Measurements from ENCODE around the gene NCAPG2. TPM values are rescaled to one million over a fixed set of nuclear protein-coding genes. Genes with fewer than 3 reads are reported as not detected.
"Not testable (repeated sequence)": the region's sequence is repeated elsewhere in the genome, so short reads cannot be mapped to it uniquely, and the experiment has no call there.

The NCAPG2 gene
- total RNA-seq, 1 donor from 2014 or later = 11.7 TPM

- DNase-seq (ENCODE audit: low spot score) (no peak), ATAC-seq (no peak)
- intact Hi-C loops (cut with DNase I) = no loop called here
Observed at GRCh38 chr7:158689488-158689887, 15.1 kb downstream of the NCAPG2 start.

GRCh38 chr7:158687406-158687805 is 17.2 kb downstream of the NCAPG2 start:
- no peak for ATAC-seq
- intact Hi-C loops (cut with DNase I) = no loop called here
- no peak for DNase-seq (ENCODE audit: low spot score)

- intact Hi-C loops (cut with DNase I) = no loop called here
- DNase-seq (ENCODE audit: low spot score) = no peak
- ATAC-seq = no peak
Observed at GRCh38 chr7:158685693-158686092, 18.9 kb downstream of the NCAPG2 start.

- ATAC-seq (no peak), DNase-seq (ENCODE audit: low spot score) (no peak)
- intact Hi-C loops (cut with DNase I) = no loop called here
Observed at GRCh38 chr7:158684329-158684728, 20.3 kb downstream of the NCAPG2 start.

GRCh38 chr7:158683541-158683940 is 21.1 kb downstream of the NCAPG2 start:
- intact Hi-C loops (cut with DNase I) = no loop called here
- no peak for ATAC-seq
- no peak for DNase-seq (ENCODE audit: low spot score)

- ATAC-seq (no peak), DNase-seq (ENCODE audit: low spot score) (no peak)
Observed at GRCh38 chr7:158682456-158682855, 22.1 kb downstream of the NCAPG2 start.

GRCh38 chr7:158680754-158681153 is 23.9 kb downstream of the NCAPG2 start:
- intact Hi-C loops (cut with DNase I) = no loop called here
- ATAC-seq (no peak), DNase-seq (ENCODE audit: low spot score) (no peak)

More at GRCh38 chr7:158682456-158682855, 22.1 kb downstream of the NCAPG2 start:
- intact Hi-C loops (cut with DNase I) = no loop called here

- ATAC-seq (no peak), DNase-seq (ENCODE audit: low spot score) (no peak)
- intact Hi-C loops (cut with DNase I) = no loop called here
Observed at GRCh38 chr7:158676906-158677305, 27.7 kb downstream of the NCAPG2 start.

GRCh38 chr7:158676171-158676840 is 28.3 kb downstream of the NCAPG2 start:
- DNase-seq (ENCODE audit: low spot score) = no peak
- no peak for ATAC-seq
- intact Hi-C loops (cut with DNase I) = no loop called here

GRCh38 chr7:158672975-158673374 is 31.6 kb downstream of the NCAPG2 start:
- no peak for ATAC-seq
- intact Hi-C loops (cut with DNase I) = no loop called here
- no peak for DNase-seq (ENCODE audit: low spot score)

GRCh38 chr7:158668086-158668485 is 36.5 kb downstream of the NCAPG2 start:
- intact Hi-C loops (cut with DNase I); DNase-seq (ENCODE audit: low spot score); ATAC-seq: not testable (repeated sequence)

- ATAC-seq; intact Hi-C loops (cut with DNase I); DNase-seq (ENCODE audit: low spot score): not testable (repeated sequence)
Observed at GRCh38 chr7:158666966-158667678, 37.5 kb downstream of the NCAPG2 start.

- no peak for DNase-seq (ENCODE audit: low spot score)
- intact Hi-C loops (cut with DNase I) = no loop called here
- ATAC-seq = no peak
Observed at GRCh38 chr7:158666401-158666800, 38.2 kb downstream of the NCAPG2 start.

- no peak for ATAC-seq
- intact Hi-C loops (cut with DNase I) = no loop called here
Observed at GRCh38 chr7:158664406-158664805, 40.2 kb downstream of the NCAPG2 start.

GRCh38 chr7:158663428-158663741 is 41.2 kb downstream of the NCAPG2 start:
- ATAC-seq (no peak), DNase-seq (ENCODE audit: low spot score) (no peak)
- intact Hi-C loops (cut with DNase I) = no loop called here

More at GRCh38 chr7:158664406-158664805, 40.2 kb downstream of the NCAPG2 start:
- DNase-seq (ENCODE audit: low spot score) = no peak

GRCh38 chr7:158662610-158663427 is 41.8 kb downstream of the NCAPG2 start:
- DNase-seq (ENCODE audit: low spot score) = no peak
- intact Hi-C loops (cut with DNase I) = no loop called here
- no peak for ATAC-seq

GRCh38 chr7:158658475-158658874 is 46.1 kb downstream of the NCAPG2 start:
- no peak for DNase-seq (ENCODE audit: low spot score)
- no peak for ATAC-seq
- intact Hi-C loops (cut with DNase I) = no loop called here

- DNase-seq (ENCODE audit: low spot score) (no peak), ATAC-seq (no peak)
- intact Hi-C loops (cut with DNase I) = no loop called here
Observed at GRCh38 chr7:158657189-158657746, 47.3 kb downstream of the NCAPG2 start.

- intact Hi-C loops (cut with DNase I) = no loop called here
- DNase-seq (ENCODE audit: low spot score) (no peak), ATAC-seq (no peak)
Observed at GRCh38 chr7:158655931-158656441, 48.6 kb downstream of the NCAPG2 start.
